Smooth muscle cell (in vitro differentiated cells): ENCODE data around the gene ANKRD53. TPM values are rescaled to one million over a fixed set of nuclear protein-coding genes. Genes with fewer than 3 reads are reported as not detected.

ENCODE experiments used
- DNase-seq: peaks from one replicate; lab custom pipeline; 2025; ENCODE audit not compliant: unreplicated experiment; lab: John Stamatoyannopoulos, UW
- H2AFZ ChIP-seq: fragments of 200-600 bp; sonication (generic); 2 replicates; pipeline ENCODE4 v1.6.0; 2016; ENCODE audit warnings: antibody characterized with exemption, low read depth, mild to moderate bottlenecking
- H3F3A ChIP-seq: fragments of 200-600 bp; sonication (generic); 2 replicates; pipeline ENCODE4 v1.6.0; 2017; ENCODE audit warnings: antibody characterized with exemption, low read depth
- H3K27ac ChIP-seq: fragments of 200-600 bp; sonication (generic); 2 replicates; pipeline ENCODE4 v1.5.1; 2016; ENCODE audit warnings: low read depth, mild to moderate bottlenecking
- H3K27me3 ChIP-seq: fragments of 200-600 bp; sonication (generic); 2 replicates; pipeline ENCODE4 v1.6.1; 2016; ENCODE audit warnings: low read depth, mild to moderate bottlenecking
- H3K36me3 ChIP-seq: fragments of 200-600 bp; sonication (generic); 2 replicates; pipeline ENCODE4 v1.5.1; 2016; ENCODE audit warnings: low read depth
- H3K4me1 ChIP-seq: fragments of 200-600 bp; sonication (generic); 2 replicates; pipeline ENCODE4 v1.5.1; 2016; ENCODE audit warnings: low read depth
- H3K4me2 ChIP-seq: fragments of 200-600 bp; sonication (generic); 2 replicates; pipeline ENCODE4 v1.6.0; 2016; ENCODE audit warnings: mild to moderate bottlenecking
- H3K4me3 ChIP-seq: fragments of 200-600 bp; sonication (generic); 2 replicates; pipeline ENCODE4 v1.5.1; 2016; ENCODE audit warnings: mild to moderate bottlenecking
- H3K79me2 ChIP-seq: fragments of 200-600 bp; sonication (generic); 2 replicates; pipeline ENCODE4 v1.6.0; 2016; ENCODE audit warnings: low read depth, mild to moderate bottlenecking
- H3K9ac ChIP-seq: fragments of 200-600 bp; sonication (generic); 2 replicates; pipeline ENCODE4 v1.6.0; 2016; ENCODE audit warnings: low read depth
- H3K9me3 ChIP-seq: fragments of 200-600 bp; sonication (generic); replicated peaks from 2 replicates; pipeline ENCODE4 v1.5.1; 2016; ENCODE audit warnings: low read depth
- H4K20me1 ChIP-seq: fragments of 200-600 bp; sonication (generic); 2 replicates; pipeline ENCODE4 v1.6.0; 2016; ENCODE audit warnings: low read depth
- CTCF ChIP-seq: fragments of 200-600 bp; sonication (generic); IDR thresholded peaks from 2 replicates; pipeline ENCODE4 v1.5.1; 2017; ENCODE audit warnings: borderline replicate concordance, mild to moderate bottlenecking, antibody characterized with exemption; ENCODE audit not compliant: insufficient read depth, poor library complexity, severe bottlenecking
- WGBS: methylation state at CpG from one replicate; pipeline ENCODE4 v1.1.7; 2016; ENCODE audit warnings: low lambda C conversion rate; 5-methylcytosine and 5-hydroxymethylcytosine counted together
- polyA plus RNA-seq: library from polyadenylated mRNA; unstranded; fragments of >200 nt; fragmentation: Nextera tagmentation; extraction: Ambion mirVana; gene quantifications from 2 replicates; pipeline ENCODE4 v1.2.1, GENCODE V29; 2016
- total RNA-seq: library from RNA; depleted of rRNA; stranded (reverse); fragments of >200 nt; gene quantifications from 2 replicates; pipeline ENCODE4 v1.2.3, GENCODE V29; 2014

ANKRD53 gene
- total and polyA plus RNA-seq, 2 experiments from 2014 or later = 1.3 to 1.9 TPM

GRCh38 chr2:70938586-70938950 lies 39.9 kb upstream of the ANKRD53 start:
- Histone ChIP-seq H3K9me3 (no peaks in the 10 kb centered on the region), H3K4me1 (peaks cover 36% of the 10 kb centered on the region), H2AFZ (no peak overlapping the region), H3K27ac (no peak overlapping the region), H3K79me2 (no peaks in the 10 kb centered on the region), H3K4me3 (no peak overlapping the region), H4K20me1 (no peaks in the 10 kb centered on the region), H3F3A (no peaks in the 10 kb centered on the region), H3K27me3 (peaks cover 33% of the 10 kb centered on the region), H3K4me2 (no peak overlapping the region), H3K36me3 (no peaks in the 10 kb centered on the region), H3K9ac (no peak overlapping the region)
- WGBS = 47% methylated on average over 3 of the region's 3 CpGs
- no peak for DNase-seq
- TF ChIP-seq CTCF = no peak

GRCh38 chr2:70939001-70939838 lies 39.2 kb upstream of the ANKRD53 start:
- TF ChIP-seq CTCF = no peak
- H3K27ac ChIP-seq = no peak overlapping the region
- H3K4me3 ChIP-seq = no peak overlapping the region
- no peaks in the 10 kb centered on the region for H3K79me2 ChIP-seq
- H4K20me1 ChIP-seq = no peaks in the 10 kb centered on the region
- no peaks in the 10 kb centered on the region for H3F3A ChIP-seq
- WGBS = 32% methylated on average over 29 of the region's 30 CpGs
- H3K27me3 ChIP-seq = peaks cover 33% of the 10 kb centered on the region
- DNase-seq = no peak
- H3K9ac ChIP-seq = no peak overlapping the region
- H3K4me2 ChIP-seq = no peak overlapping the region
- H3K9me3 ChIP-seq = no peaks in the 10 kb centered on the region
- H2AFZ ChIP-seq = no peak overlapping the region
- H3K36me3 ChIP-seq = no peaks in the 10 kb centered on the region
- H3K4me1 ChIP-seq = peaks cover 36% of the 10 kb centered on the region

GRCh38 chr2:70939839-70940580 lies 38.4 kb upstream of the ANKRD53 start:
- WGBS = 88% methylated on average over 10 of the region's 10 CpGs
- no peak overlapping the region for H3K9ac ChIP-seq
- H3F3A ChIP-seq = no peaks in the 10 kb centered on the region
- H3K4me1 ChIP-seq = peaks cover 36% of the 10 kb centered on the region
- no peaks in the 10 kb centered on the region for H4K20me1 ChIP-seq
- H3K9me3 ChIP-seq = no peaks in the 10 kb centered on the region
- no peak overlapping the region for H2AFZ ChIP-seq
- no peak for TF ChIP-seq CTCF
- H3K4me3 ChIP-seq = no peak overlapping the region
- DNase-seq = no peak
- H3K36me3 ChIP-seq = no peaks in the 10 kb centered on the region
- H3K27ac ChIP-seq = no peak overlapping the region
- peaks cover 34% of the 10 kb centered on the region for H3K27me3 ChIP-seq
- H3K79me2 ChIP-seq = no peaks in the 10 kb centered on the region
- H3K4me2 ChIP-seq = no peak overlapping the region
